Osteocyte (in vitro differentiated cells): ENCODE results near the gene DDX24. TPM values are rescaled to one million over a fixed set of nuclear protein-coding genes. Genes with fewer than 3 reads are reported as not detected.

ENCODE experiments used
- DNase-seq: peaks from one replicate; pipeline ENCODE4 v3.0.0; 2021; ENCODE audit warnings: mixed read lengths; ENCODE audit not compliant: unreplicated experiment; ENCODE audit errors: extremely low spot score
- H3K27ac Mint-ChIP-seq: one replicate; pipeline ENCODE4 v1.8.0; 2021; ENCODE audit warnings: mild to moderate bottlenecking, mixed read lengths; ENCODE audit not compliant: unreplicated experiment
- H3K27me3 Mint-ChIP-seq: one replicate; pipeline ENCODE4 v1.8.0; 2021; ENCODE audit warnings: mixed read lengths; ENCODE audit not compliant: unreplicated experiment
- H3K36me3 Mint-ChIP-seq: one replicate; pipeline ENCODE4 v1.8.0; 2021; ENCODE audit warnings: mixed read lengths; ENCODE audit not compliant: unreplicated experiment
- H3K4me1 Mint-ChIP-seq: one replicate; pipeline ENCODE4 v1.8.0; 2021; ENCODE audit warnings: mixed read lengths; ENCODE audit not compliant: unreplicated experiment
- H3K4me3 Mint-ChIP-seq: one replicate; pipeline ENCODE4 v1.8.0; 2021; ENCODE audit warnings: mild to moderate bottlenecking, moderate library complexity, mixed read lengths; ENCODE audit not compliant: unreplicated experiment
- H3K9me3 Mint-ChIP-seq: one replicate; pipeline ENCODE4 v1.8.0; 2021; ENCODE audit warnings: mixed read lengths; ENCODE audit not compliant: unreplicated experiment
- total RNA-seq: library from RNA; stranded (reverse); gene quantifications from 2 replicates; pipeline ENCODE4 v1.2.1, GENCODE V29; 2021
- TF ChIP-seq, protein P1 (sequence below): fragments of 200-600 bp; sonication (generic); IDR thresholded peaks from 2 replicates; pipeline ENCODE4 v1.5.0; 2021; ENCODE audit warnings: antibody characterized with exemption, mild to moderate bottlenecking, moderate library complexity

Gene DDX24
- total RNA-seq, 1 donor from 2014 or later: 167 TPM

DNA sequence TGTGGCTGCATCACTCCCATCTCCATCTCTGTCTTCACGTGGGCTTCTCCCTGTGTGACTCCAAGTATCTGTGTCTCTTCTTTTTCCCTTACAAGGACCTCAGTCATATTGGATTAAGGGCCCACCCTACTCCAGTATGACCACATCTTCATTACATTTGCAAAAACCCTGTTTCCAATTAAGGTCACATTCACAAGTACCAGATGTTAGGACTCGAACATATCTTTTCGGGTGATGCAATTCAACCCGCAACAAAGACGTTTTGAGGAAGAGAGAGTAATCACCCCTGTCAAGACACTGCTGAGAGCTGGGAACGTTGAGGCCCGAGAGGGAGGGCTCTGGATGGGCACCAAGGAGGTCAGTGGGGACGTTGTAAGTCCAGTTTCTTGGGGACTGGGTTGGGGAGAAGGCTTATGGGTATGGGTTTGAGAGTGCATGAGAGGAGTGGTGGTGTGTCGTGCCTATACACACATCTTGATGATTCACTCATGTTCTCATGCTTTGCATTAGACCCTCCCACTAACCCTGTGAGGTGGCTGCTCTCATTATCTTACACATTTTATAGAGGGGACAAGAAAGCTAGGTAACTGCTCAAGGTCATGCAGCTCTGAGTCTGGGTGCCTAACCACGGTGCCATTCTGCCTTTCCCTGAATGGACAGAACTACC lies 17.5 kb upstream of the DDX24 start:
- H3K4me1 Mint-ChIP-seq: peaks cover 5% of the 10 kb centered on the region
- TF ChIP-seq, protein P1, sequence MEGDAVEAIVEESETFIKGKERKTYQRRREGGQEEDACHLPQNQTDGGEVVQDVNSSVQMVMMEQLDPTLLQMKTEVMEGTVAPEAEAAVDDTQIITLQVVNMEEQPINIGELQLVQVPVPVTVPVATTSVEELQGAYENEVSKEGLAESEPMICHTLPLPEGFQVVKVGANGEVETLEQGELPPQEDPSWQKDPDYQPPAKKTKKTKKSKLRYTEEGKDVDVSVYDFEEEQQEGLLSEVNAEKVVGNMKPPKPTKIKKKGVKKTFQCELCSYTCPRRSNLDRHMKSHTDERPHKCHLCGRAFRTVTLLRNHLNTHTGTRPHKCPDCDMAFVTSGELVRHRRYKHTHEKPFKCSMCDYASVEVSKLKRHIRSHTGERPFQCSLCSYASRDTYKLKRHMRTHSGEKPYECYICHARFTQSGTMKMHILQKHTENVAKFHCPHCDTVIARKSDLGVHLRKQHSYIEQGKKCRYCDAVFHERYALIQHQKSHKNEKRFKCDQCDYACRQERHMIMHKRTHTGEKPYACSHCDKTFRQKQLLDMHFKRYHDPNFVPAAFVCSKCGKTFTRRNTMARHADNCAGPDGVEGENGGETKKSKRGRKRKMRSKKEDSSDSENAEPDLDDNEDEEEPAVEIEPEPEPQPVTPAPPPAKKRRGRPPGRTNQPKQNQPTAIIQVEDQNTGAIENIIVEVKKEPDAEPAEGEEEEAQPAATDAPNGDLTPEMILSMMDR: no peak
- no peak overlapping the region for H3K27ac Mint-ChIP-seq
- no peak overlapping the region for H3K4me3 Mint-ChIP-seq
- DNase-seq: no peak
- no peaks in the 10 kb centered on the region for H3K9me3 Mint-ChIP-seq
- H3K27me3 Mint-ChIP-seq: no peaks in the 10 kb centered on the region
- H3K36me3 Mint-ChIP-seq: peaks cover 12% of the 10 kb centered on the region

DNA sequence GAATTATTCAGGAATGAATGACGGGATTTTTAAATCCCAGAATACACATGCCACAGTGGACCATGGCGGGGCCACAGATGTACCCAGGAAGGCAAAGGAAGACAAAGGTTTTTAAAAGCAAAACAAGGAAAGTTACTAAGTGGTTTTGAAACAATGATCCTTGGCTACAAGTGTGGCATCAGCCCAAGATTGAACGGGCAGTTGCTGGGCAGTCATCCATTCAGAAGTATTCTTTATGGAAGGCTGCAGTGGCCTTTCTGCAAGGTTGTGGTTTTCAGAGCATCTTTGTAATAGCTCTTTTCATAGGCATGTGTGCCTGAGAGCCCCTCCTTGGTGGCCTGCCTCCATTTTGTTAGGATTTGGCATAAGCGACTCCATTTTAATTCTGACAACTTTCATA lies 16.1 kb upstream of the DDX24 start:
- Mint-ChIP-seq H3K27me3 (no peaks in the 10 kb centered on the region), H3K9me3 (no peaks in the 10 kb centered on the region), H3K4me1 (peaks cover 5% of the 10 kb centered on the region), H3K36me3 (peaks cover 12% of the 10 kb centered on the region), H3K4me3 (no peak overlapping the region), H3K27ac (no peak overlapping the region)
- DNase-seq: no peak
- TF ChIP-seq, protein P1: no peak

DNA sequence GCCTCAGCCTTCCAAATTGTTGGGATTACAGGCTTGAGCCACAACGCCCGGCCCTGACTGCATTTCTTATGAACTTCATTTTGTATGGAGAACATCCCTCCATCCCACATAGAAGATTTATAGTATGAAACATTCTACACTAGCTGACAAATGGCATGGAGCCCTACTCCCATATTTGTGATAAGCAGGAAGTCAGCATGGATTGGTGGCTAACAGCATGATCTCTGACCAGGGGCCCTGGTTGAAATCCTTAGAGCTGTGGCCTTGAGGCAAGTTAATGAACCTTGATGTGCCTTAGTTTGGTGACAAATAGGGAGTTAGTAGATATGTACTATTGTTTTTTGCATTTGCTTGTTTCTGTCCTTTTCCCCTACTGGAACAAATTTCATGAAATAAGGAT lies 12.4 kb upstream of the DDX24 start:
- no peaks in the 10 kb centered on the region for H3K9me3 Mint-ChIP-seq
- TF ChIP-seq, protein P1: no peak
- no peak for DNase-seq
- H3K4me3 Mint-ChIP-seq: no peak overlapping the region
- no peak overlapping the region for H3K27ac Mint-ChIP-seq
- peaks cover 9% of the 10 kb centered on the region for H3K36me3 Mint-ChIP-seq
- no peaks in the 10 kb centered on the region for H3K4me1 Mint-ChIP-seq
- H3K27me3 Mint-ChIP-seq: no peaks in the 10 kb centered on the region

DNA sequence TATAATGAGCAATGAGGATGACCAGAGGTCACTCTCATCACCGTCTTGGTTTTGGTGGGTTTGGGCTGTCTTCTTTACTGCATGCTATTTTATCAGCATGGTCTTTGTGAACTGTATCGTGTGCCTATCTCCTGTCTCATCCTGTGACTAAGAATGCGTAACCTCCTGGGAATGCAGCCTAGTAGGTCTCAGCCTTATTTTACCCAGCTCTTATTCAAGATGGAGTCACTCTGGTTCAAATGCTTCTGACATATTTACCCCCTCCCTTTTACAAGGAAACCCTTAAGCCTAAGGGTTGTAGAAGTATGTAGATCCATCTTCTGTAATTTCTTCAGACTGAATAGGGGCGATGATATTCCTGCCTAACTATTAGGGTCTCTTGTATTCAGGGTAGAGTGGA lies 8.5 kb upstream of the DDX24 start:
- no peak overlapping the region for H3K4me3 Mint-ChIP-seq
- TF ChIP-seq, protein P1: no peak
- H3K27ac Mint-ChIP-seq: no peak overlapping the region
- no peak for DNase-seq
- no peaks in the 10 kb centered on the region for H3K9me3 Mint-ChIP-seq
- H3K27me3 Mint-ChIP-seq: no peaks in the 10 kb centered on the region
- H3K4me1 Mint-ChIP-seq: no peaks in the 10 kb centered on the region
- H3K36me3 Mint-ChIP-seq: peaks cover 3% of the 10 kb centered on the region

DNA sequence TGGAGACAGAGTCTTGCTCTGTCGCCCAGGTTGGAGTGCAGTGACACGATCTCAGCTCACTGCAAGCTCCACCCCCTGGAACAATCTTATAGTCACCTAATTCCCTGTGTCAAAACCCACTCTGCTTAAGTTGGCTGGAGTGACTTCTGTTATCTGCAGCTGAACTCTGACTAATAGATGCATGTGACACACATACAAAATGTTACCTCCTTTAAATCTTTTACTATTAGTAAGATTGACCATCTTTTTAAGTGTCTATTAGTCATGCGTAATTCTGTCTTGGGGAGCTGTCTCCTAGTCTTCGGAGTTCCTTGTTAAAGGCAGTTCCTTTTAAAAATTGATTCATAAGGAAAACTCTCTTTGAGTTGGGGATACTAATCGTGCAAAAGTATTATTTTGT lies 7.5 kb upstream of the DDX24 start:
- DNase-seq: no peak
- TF ChIP-seq, protein P1: no peak
- H3K4me1 Mint-ChIP-seq: no peaks in the 10 kb centered on the region
- H3K27me3 Mint-ChIP-seq: no peaks in the 10 kb centered on the region
- no peaks in the 10 kb centered on the region for H3K9me3 Mint-ChIP-seq
- H3K4me3 Mint-ChIP-seq: no peak overlapping the region
- H3K27ac Mint-ChIP-seq: no peak overlapping the region
- peaks cover 3% of the 10 kb centered on the region for H3K36me3 Mint-ChIP-seq
